Astrocyte of the cerebellum (primary cell): Measurements from ENCODE around the gene SLCO3A1.

ENCODE experiments used
- DNase-seq: peaks from one replicate; pipeline ENCODE4 v3.0.0-alpha.2; 2011; ENCODE audit warnings: low read depth
- H3K4me3 ChIP-seq: 2 replicates; pipeline ENCODE4 v1.5.1; 2011; ENCODE audit warnings: mild to moderate bottlenecking, low read depth, low read length, moderate library complexity
- in situ Hi-C: cut with HindIII; loops from 2 replicates; pipeline ENCODE4 v1.10.0; 2017; ENCODE audit warnings: low sequenced_read_pairs
- TF ChIP-seq, protein P1 (sequence below): IDR thresholded peaks from 2 replicates; pipeline ENCODE4 v1.5.1; 2012; ENCODE audit warnings: low read length, low read depth, moderate library complexity, mild to moderate bottlenecking; ENCODE audit errors: missing control alignments

The SLCO3A1 gene

DNA sequence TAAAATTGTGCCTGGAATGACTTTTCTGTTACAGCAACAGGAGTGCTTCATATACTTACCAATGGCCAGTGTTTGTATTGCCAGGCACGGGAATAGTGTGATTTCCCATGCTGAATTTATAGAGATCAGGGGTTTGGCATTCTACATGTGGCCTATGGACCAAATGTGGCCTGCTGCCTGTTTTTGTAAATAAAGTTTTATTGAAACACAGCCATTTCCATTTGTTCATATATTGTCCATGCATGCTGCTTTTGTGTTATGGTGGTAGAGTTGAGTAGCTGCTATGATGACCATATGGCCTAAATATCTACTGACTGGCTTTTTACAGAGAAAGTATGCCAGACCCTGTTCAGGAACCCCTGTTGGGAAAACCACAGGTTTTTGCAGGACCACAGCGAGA, 55.6 kb downstream of the SLCO3A1 start:
- H3K4me3 ChIP-seq, result no peak overlapping the region
- TF ChIP-seq, protein P1, sequence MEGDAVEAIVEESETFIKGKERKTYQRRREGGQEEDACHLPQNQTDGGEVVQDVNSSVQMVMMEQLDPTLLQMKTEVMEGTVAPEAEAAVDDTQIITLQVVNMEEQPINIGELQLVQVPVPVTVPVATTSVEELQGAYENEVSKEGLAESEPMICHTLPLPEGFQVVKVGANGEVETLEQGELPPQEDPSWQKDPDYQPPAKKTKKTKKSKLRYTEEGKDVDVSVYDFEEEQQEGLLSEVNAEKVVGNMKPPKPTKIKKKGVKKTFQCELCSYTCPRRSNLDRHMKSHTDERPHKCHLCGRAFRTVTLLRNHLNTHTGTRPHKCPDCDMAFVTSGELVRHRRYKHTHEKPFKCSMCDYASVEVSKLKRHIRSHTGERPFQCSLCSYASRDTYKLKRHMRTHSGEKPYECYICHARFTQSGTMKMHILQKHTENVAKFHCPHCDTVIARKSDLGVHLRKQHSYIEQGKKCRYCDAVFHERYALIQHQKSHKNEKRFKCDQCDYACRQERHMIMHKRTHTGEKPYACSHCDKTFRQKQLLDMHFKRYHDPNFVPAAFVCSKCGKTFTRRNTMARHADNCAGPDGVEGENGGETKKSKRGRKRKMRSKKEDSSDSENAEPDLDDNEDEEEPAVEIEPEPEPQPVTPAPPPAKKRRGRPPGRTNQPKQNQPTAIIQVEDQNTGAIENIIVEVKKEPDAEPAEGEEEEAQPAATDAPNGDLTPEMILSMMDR, result no peak
- in situ Hi-C loops, result no loop called here
- no peak for DNase-seq

- TF ChIP-seq, protein P1, result no peak
- in situ Hi-C loops, result no loop called here
- H3K4me3 ChIP-seq, result no peak overlapping the region
- no peak for DNase-seq
Measured at GRCh38 chr15:91909574-91909973, 56.1 kb downstream of the SLCO3A1 start.

DNA sequence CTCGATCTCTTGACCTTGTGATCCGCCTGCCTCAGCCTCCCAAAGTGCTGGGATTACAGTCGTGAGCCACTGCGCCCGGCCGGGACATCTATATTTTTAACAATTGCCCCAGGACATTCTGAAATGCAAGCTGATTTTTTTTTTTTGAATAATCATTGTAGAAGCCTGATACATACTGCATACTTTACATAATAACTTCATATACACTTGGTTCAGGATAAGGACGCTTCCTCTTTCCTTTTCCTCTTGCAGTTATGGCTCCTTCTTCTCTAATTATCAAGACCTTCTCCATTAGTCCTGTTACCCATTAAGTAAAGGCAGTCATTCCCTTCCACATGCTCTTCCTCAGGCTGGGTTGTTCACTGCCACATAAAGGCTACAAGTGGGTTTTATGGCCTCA, 58.3 kb downstream of the SLCO3A1 start:
- TF ChIP-seq, protein P1, result no peak
- no peak overlapping the region for H3K4me3 ChIP-seq
- DNase-seq, result no peak
- in situ Hi-C loops, result no loop called here

- no peak overlapping the region for H3K4me3 ChIP-seq
- TF ChIP-seq, protein P1, result no peak
- DNase-seq, result no peak
- in situ Hi-C loops, result no loop called here
Measured at GRCh38 chr15:91912336-91912735, 58.8 kb downstream of the SLCO3A1 start.

DNA sequence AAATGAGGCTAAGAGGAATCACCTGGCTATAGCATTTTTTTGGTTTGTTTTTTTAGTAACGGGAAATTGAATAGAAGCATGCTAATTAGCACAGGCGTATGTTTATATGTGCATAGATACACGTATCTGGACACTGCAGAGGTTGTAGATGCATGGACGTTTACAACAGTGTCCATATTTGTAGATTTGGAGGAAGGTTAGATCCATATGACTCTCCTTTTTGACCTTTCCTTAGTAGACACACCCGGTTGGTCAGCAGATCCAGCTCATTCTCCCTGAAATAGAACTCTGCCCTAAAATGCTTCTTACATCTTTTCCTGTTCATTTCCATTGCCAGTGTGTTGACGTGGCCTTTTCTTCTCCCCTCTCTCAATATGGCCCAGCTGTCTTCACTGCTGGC, 60.1 kb downstream of the SLCO3A1 start:
- DNase-seq, result no peak
- no peak overlapping the region for H3K4me3 ChIP-seq
- in situ Hi-C loops, result no loop called here
- TF ChIP-seq, protein P1, result no peak

DNA sequence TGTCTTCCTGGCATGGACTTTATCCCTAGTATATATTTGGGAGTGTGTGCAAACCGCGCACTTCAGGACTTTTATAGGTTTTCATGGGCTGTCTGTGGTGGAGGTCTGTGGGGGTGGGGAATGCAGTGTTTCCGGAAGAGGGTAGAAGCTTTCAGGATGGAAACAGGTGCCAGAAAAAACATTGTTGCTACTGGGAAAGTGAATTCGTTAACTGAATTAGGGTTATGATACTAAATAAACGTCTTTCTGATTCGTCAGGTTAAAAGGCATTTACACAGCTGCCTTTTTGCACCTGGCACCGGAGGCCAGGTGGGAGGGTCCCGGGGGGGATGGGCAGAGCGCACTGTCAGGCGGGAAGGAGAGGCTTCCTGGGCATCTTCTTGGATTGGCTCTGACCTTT, 62.1 kb downstream of the SLCO3A1 start:
- TF ChIP-seq, protein P1, result no peak
- H3K4me3 ChIP-seq, result no peak overlapping the region

DNA sequence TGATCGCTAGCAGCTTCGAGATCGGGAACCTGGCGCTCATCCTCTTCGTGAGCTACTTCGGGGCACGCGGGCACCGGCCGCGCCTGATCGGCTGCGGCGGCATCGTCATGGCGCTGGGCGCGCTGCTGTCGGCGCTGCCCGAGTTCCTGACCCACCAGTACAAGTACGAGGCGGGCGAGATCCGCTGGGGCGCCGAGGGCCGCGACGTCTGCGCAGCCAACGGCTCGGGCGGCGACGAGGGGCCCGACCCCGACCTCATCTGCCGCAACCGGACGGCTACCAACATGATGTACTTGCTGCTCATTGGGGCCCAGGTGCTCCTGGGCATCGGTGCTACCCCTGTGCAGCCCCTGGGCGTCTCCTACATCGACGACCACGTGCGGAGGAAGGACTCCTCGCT, 62.5 kb downstream of the SLCO3A1 start:
- in situ Hi-C loops, result no loop called here
- TF ChIP-seq, protein P1, result no peak
- DNase-seq, result no peak
- H3K4me3 ChIP-seq, result no peak overlapping the region

More for the DNA sequence above, 62.1 kb downstream of the SLCO3A1 start:
- in situ Hi-C loops, result no loop called here
- DNase-seq, result no peak
